Chondrocyte (in vitro differentiated cells): ENCODE data around the gene ADGRD1. TPM values are rescaled to one million over a fixed set of nuclear protein-coding genes. Genes with fewer than 3 reads are reported as not detected.
A peak's percentile ranks its signal among the peaks of the same experiment; 100 is the strongest.

ENCODE experiments used
- DNase-seq: peaks from one replicate; pipeline ENCODE4 v3.0.0; 2021; ENCODE audit warnings: mixed read lengths, low spot score
- H3K27ac Mint-ChIP-seq: one replicate; pipeline ENCODE4 v1.8.0; 2021; ENCODE audit warnings: mild to moderate bottlenecking, moderate library complexity, mixed read lengths; ENCODE audit not compliant: unreplicated experiment
- H3K27me3 Mint-ChIP-seq: 2 replicates; pipeline ENCODE4 v1.8.0; 2021; ENCODE audit warnings: low read depth, mixed read lengths
- H3K36me3 Mint-ChIP-seq: 2 replicates; pipeline ENCODE4 v1.8.0; 2021; ENCODE audit warnings: low read depth, mixed read lengths
- H3K4me1 Mint-ChIP-seq: 2 replicates; pipeline ENCODE4 v1.8.0; 2021; ENCODE audit warnings: low read depth, mild to moderate bottlenecking, mixed read lengths
- H3K4me3 Mint-ChIP-seq: one replicate; pipeline ENCODE4 v1.8.0; 2021; ENCODE audit warnings: mild to moderate bottlenecking, moderate library complexity, mixed read lengths; ENCODE audit not compliant: unreplicated experiment
- H3K9me3 Mint-ChIP-seq: 2 replicates; pipeline ENCODE4 v1.8.0; 2021; ENCODE audit warnings: low read depth, mixed read lengths
- CTCF ChIP-seq: fragments of 200-600 bp; sonication (generic); IDR thresholded peaks from 2 replicates; pipeline ENCODE4 v1.5.0; 2021; ENCODE audit warnings: antibody characterized with exemption, mild to moderate bottlenecking, moderate library complexity
- total RNA-seq: library from RNA; stranded (reverse); gene quantifications from 3 replicates; pipeline ENCODE4 v1.2.1, GENCODE V29; 2021

ADGRD1 gene
- total RNA-seq, 1 donor from 2014 or later: 4.7 TPM

- TF ChIP-seq CTCF: no peak
- Mint-ChIP-seq H3K4me1 (peaks cover 4% of the 10 kb centered on the region), H3K4me3 (no peak overlapping the region), H3K27me3 (peaks cover 7% of the 10 kb centered on the region), H3K9me3 (no peaks in the 10 kb centered on the region), H3K36me3 (no peaks in the 10 kb centered on the region), H3K27ac (no peak overlapping the region)
- peak; percentile 77 for DNase-seq
Observed at GRCh38 chr12:131091976-131092691, 138.4 kb downstream of the ADGRD1 start.

DNA sequence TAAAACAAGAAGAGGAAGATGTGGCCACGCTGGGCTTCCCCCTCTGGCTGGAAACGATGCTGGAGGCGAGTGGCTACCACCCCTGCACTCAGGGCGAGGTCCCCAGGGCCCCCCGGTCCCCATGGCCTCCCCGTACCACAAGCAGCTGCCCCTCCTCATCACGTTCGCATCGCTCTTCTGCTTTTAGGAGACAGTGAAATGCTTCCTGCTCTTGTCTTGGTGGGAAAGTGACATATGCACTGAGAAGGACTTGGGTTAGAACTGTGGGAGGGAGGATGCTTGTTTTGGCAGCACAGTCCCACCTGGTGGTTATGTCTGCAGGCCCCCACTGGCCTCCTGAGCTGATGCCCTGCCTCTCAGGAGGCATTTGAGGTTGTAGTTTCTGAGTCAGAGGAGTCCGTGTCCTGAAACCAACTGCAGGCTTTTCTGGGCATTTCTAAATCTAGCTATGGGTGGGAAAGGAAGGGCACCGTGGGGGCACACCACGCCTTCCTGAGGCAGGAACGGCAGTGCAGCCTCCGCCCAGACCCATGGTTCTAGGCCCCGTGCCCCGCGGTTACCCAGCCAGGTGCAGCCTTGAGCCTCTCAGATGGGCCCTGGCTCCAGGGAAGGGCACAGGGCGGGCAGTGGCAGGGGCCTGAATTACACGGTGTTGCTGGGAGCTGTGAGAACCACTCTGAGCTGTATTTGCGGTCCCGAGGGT, 139.3 kb downstream of the ADGRD1 start:
- DNase-seq: peak; percentile 76
- no peak for TF ChIP-seq CTCF
- Mint-ChIP-seq H3K4me1 (peaks cover 4% of the 10 kb centered on the region), H3K27ac (no peak overlapping the region), H3K36me3 (no peaks in the 10 kb centered on the region), H3K9me3 (no peaks in the 10 kb centered on the region), H3K27me3 (peaks cover 8% of the 10 kb centered on the region), H3K4me3 (no peak overlapping the region)

DNA sequence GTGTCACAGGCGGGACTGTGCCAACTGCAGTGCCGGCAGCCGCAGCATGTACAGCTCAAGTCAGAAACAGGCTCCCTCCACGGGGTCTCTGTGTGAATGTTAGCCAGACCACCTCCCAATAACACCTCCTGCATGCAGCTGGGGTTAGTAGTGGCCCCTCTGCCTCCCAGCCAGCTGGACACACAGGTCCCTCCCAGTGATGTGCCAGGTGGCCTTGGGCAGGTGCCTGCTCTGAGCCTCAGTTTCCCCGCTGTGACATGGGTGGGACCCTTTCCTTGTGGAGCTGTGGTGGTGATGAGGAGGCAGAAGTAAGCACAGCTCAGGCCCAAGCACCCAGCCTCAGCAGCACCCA, 139.9 kb downstream of the ADGRD1 start:
- Mint-ChIP-seq H3K36me3 (no peaks in the 10 kb centered on the region), H3K9me3 (no peaks in the 10 kb centered on the region), H3K4me1 (peaks cover 4% of the 10 kb centered on the region), H3K27me3 (peaks cover 8% of the 10 kb centered on the region), H3K27ac (no peak overlapping the region), H3K4me3 (no peak overlapping the region)
- no peak for DNase-seq
- TF ChIP-seq CTCF: no peak

DNA sequence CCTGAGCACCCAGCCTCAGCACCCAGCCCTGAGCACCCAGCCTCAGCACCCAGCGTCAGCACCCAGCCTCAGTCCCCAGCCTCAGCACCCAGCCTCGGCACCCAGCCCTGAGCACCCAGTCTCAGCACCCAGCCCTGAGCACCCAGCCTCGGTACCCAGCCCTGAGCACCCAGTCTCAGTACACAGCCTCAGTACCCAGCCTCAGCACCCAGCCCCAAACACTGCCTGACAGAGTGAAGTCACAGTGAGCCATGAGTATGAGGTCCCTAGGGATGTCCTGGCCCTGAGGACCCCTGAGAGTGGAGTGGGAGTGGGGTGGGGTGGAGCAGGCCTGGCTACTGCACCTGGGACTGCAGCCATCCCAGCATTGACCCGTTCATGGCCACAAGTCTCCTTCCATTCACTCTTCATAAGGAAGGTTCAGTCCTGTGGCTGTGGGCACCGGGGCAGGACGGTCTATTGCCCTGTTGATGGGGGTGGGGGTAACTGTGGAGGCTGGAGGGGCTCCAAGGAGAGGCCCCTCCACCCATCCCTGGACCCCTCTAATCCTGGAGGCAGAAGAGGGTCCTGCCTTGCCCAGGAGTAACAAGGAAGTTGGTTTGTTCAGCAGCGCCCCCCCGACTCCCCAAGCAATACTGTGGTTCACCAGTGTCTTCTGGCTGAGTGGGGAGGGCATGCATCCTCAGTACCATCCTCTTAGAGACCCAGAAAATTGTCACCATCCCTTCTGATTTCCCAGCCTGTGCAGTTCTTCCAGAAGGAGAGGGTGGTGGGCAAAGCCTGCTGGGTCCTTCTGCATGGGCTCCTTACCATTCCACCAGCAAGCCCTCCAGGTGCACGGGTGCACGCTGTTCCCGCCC, 140.5 kb downstream of the ADGRD1 start:
- H3K36me3 Mint-ChIP-seq: no peaks in the 10 kb centered on the region
- peaks cover 8% of the 10 kb centered on the region for H3K27me3 Mint-ChIP-seq
- peaks cover 4% of the 10 kb centered on the region for H3K4me1 Mint-ChIP-seq
- TF ChIP-seq CTCF: no peak
- H3K9me3 Mint-ChIP-seq: no peaks in the 10 kb centered on the region
- no peak overlapping the region for H3K27ac Mint-ChIP-seq
- no peak overlapping the region for H3K4me3 Mint-ChIP-seq
- peak; percentile 49 for DNase-seq
